Peyer's patch (tissue), 4 donors: ENCODE results near the gene OPRL1. TPM values are rescaled to one million over a fixed set of nuclear protein-coding genes. Genes with fewer than 3 reads are reported as not detected.
A peak's percentile ranks its signal among the peaks of the same experiment; 100 is the strongest.

Experiments used
- DNase-seq, 3 donors: peaks; one replicate each; pipeline ENCODE4 v3.0.0-alpha.2; 2017 to 2019
- H3K27ac ChIP-seq, 4 donors: fragments of 200-600 bp; sonication (generic); one replicate each; pipeline ENCODE4 v1.5.1; 2016 to 2019
- H3K27me3 ChIP-seq, 2 donors: fragments of 200-600 bp; sonication (generic); one replicate each; pipeline ENCODE4 v1.5.1; 2019
- H3K36me3 ChIP-seq, 3 donors: fragments of 200-600 bp; sonication (generic); one replicate each; pipeline ENCODE4 v1.5.1; 2016 to 2019
- H3K4me1 ChIP-seq, 4 donors: fragments of 200-600 bp; sonication (generic); one replicate each; pipeline ENCODE4 v1.5.1; 2016 to 2019
- H3K4me3 ChIP-seq, 4 donors: fragments of 200-600 bp; sonication (generic); 1 replicate in 3 of 4; 2 replicates in 1 of 4; pipeline ENCODE4 v1.5.1; 2016 to 2019; ENCODE audit warnings: mild to moderate bottlenecking in 1 of 4
- H3K9me3 ChIP-seq, 4 donors: fragments of 200-600 bp; sonication (generic); one replicate each; pipeline ENCODE4 v1.5.1; 2016 to 2019; ENCODE audit warnings: mild to moderate bottlenecking in 1 of 4
- POLR2A ChIP-seq, 2 donors: fragments of 450-650 bp; IDR thresholded peaks; one replicate each; pipeline ENCODE4 v1.5.1; 2017; ENCODE audit warnings: antibody characterized with exemption in 2 of 2, mild to moderate bottlenecking in 2 of 2, moderate library complexity in 2 of 2
- total RNA-seq, 4 donors: library from RNA; depleted of rRNA; stranded (reverse); fragments of >200 nt; gene quantifications; one replicate each; pipeline ENCODE4 v1.1.0, GENCODE V29; 2016
- TF ChIP-seq, protein P1 (sequence below), 6 experiments: fragments of 450-650 bp in 4 of 6; fragments of 200-600 bp in 2 of 6; sonication (generic) in 1 of 6; IDR thresholded peaks; one replicate each; pipeline ENCODE4 v1.5.1; 2017 to 2019; ENCODE audit warnings: antibody characterized with exemption in 6 of 6, mild to moderate bottlenecking in 3 of 6, moderate library complexity in 1 of 6

OPRL1 gene
- total RNA-seq, 4 donors from 2014 or later, result 0.27 TPM; not detected in 3

- DNase-seq, result no peak
- H3K4me3 ChIP-seq, result no peak overlapping the region
- peaks cover 0 to 34% (median 24%) of the 10 kb centered on the region in 4 donors for H3K4me1 ChIP-seq
- H3K27ac ChIP-seq, result no peak overlapping the region
- peaks cover 0 to 36% of the 10 kb centered on the region in 2 donors for H3K27me3 ChIP-seq
- no peaks in the 10 kb centered on the region for H3K9me3 ChIP-seq
- TF ChIP-seq, protein P1, sequence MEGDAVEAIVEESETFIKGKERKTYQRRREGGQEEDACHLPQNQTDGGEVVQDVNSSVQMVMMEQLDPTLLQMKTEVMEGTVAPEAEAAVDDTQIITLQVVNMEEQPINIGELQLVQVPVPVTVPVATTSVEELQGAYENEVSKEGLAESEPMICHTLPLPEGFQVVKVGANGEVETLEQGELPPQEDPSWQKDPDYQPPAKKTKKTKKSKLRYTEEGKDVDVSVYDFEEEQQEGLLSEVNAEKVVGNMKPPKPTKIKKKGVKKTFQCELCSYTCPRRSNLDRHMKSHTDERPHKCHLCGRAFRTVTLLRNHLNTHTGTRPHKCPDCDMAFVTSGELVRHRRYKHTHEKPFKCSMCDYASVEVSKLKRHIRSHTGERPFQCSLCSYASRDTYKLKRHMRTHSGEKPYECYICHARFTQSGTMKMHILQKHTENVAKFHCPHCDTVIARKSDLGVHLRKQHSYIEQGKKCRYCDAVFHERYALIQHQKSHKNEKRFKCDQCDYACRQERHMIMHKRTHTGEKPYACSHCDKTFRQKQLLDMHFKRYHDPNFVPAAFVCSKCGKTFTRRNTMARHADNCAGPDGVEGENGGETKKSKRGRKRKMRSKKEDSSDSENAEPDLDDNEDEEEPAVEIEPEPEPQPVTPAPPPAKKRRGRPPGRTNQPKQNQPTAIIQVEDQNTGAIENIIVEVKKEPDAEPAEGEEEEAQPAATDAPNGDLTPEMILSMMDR (IDR thresholded peaks at IDR 0.05), result no peak
- no peak for TF ChIP-seq POLR2A (IDR thresholded peaks at IDR 0.05)
- H3K36me3 ChIP-seq, result no peaks in the 10 kb centered on the region
Observed at GRCh38 chr20:64043768-64044167, 36.1 kb upstream of the OPRL1 start.

- no peak overlapping the region for H3K27ac ChIP-seq
- DNase-seq, result no peak
- H3K4me1 ChIP-seq, result peaks cover 0 to 31% (median 21%) of the 10 kb centered on the region in 4 donors
Observed at GRCh38 chr20:64044484-64045247, 35.2 kb upstream of the OPRL1 start.

GRCh38 chr20:64045346-64046011, 34.4 kb upstream of the OPRL1 start:
- no peak for DNase-seq
- Histone ChIP-seq H3K27me3 (peaks cover 0 to 39% of the 10 kb centered on the region in 2 donors), H3K27ac (no peak overlapping the region), H3K36me3 (no peaks in the 10 kb centered on the region), H3K4me1 (peaks cover 0 to 39% (median 22%) of the 10 kb centered on the region in 4 donors), H3K4me3 (no peak overlapping the region), H3K9me3 (no peaks in the 10 kb centered on the region)
- TF ChIP-seq, protein P1 (IDR thresholded peaks at IDR 0.05), result no peak

More at GRCh38 chr20:64044484-64045247, 35.2 kb upstream of the OPRL1 start:
- Histone ChIP-seq H3K36me3 (no peaks in the 10 kb centered on the region), H3K4me3 (no peak overlapping the region), H3K9me3 (no peaks in the 10 kb centered on the region), H3K27me3 (peaks cover 0 to 40% of the 10 kb centered on the region in 2 donors)
- TF ChIP-seq, protein P1 (IDR thresholded peaks at IDR 0.05), result no peak
- TF ChIP-seq POLR2A (IDR thresholded peaks at IDR 0.05), result no peak

- Histone ChIP-seq H3K27ac (no peak overlapping the region), H3K4me1 (peaks cover 0 to 30% (median 13%) of the 10 kb centered on the region in 4 donors), H3K27me3 (peaks cover 0 to 36% of the 10 kb centered on the region in 2 donors), H3K4me3 (peak overlapping the region in 1 of 4 donors; percentile 37), H3K36me3 (no peaks in the 10 kb centered on the region), H3K9me3 (no peaks in the 10 kb centered on the region)
- DNase-seq, result no peak
- TF ChIP-seq POLR2A (IDR thresholded peaks at IDR 0.05), result no peak
- TF ChIP-seq, protein P1 (IDR thresholded peaks at IDR 0.05), result no peak
Observed at GRCh38 chr20:64047046-64047389, 32.9 kb upstream of the OPRL1 start.

GRCh38 chr20:64047968-64048401, 31.9 kb upstream of the OPRL1 start:
- TF ChIP-seq, protein P1 (IDR thresholded peaks at IDR 0.05), result no peak
- TF ChIP-seq POLR2A (IDR thresholded peaks at IDR 0.05), result no peak
- Histone ChIP-seq H3K9me3 (no peaks in the 10 kb centered on the region), H3K4me3 (peak overlapping the region in 3 of 4 donors; percentile 3 to 37 (median 37)), H3K27me3 (peaks cover 0 to 32% of the 10 kb centered on the region in 2 donors), H3K27ac (no peak overlapping the region), H3K36me3 (no peaks in the 10 kb centered on the region), H3K4me1 (peaks cover 0 to 24% (median 9%) of the 10 kb centered on the region in 4 donors)
- no peak for DNase-seq
